ENCODE data around the gene TSPAN15. TPM values are rescaled to one million over a fixed set of nuclear protein-coding genes. Genes with fewer than 3 reads are reported as not detected.

TSPAN15 gene
- 4.9 and 5.5 TPM in 2 replicates for total RNA-seq

GRCh38 chr10:69451209-69451783 lies at the start of gene TSPAN15:
Gene TSPAN15, plus strand, starts transcription at chr10:69451465. Its CDS starts 130 bp downstream, at chr10:69451595.

GRCh38 chr10:69416695-69417094 lies 34.6 kb upstream of the TSPAN15 start, which contains the start of gene TACR2:
Gene TACR2, minus strand, starts transcription at chr10:69416918. Its CDS starts 595 bp downstream, at chr10:69416323.

Other genes with a start within 250 kb of the TSPAN15 start
- gene HKDC1, start 231.1 kb upstream of the TSPAN15 start, total RNA-seq = not detected in 2 replicates
- 105 and 112 TPM in 2 replicates for gene HK1, start 173.0 kb upstream of the TSPAN15 start, total RNA-seq
- 0.06 and 0.10 TPM in 2 replicates for gene TACR2, start 34.5 kb upstream of the TSPAN15 start, total RNA-seq
- gene NEUROG3, start 122.0 kb downstream of the TSPAN15 start, total RNA-seq = not detected in 2 replicates
- not detected in 2 replicates for gene FAM241B, start 178.8 kb downstream of the TSPAN15 start, total RNA-seq